Left ventricle myocardium inferior (tissue), 1 donor: ENCODE measurements around the gene TBC1D19. TPM values are rescaled to one million over a fixed set of nuclear protein-coding genes. Genes with fewer than 3 reads are reported as not detected.

Experiments used
- DNase-seq: peaks from one replicate; pipeline ENCODE4 v3.0.0-alpha.2; 2020
- H3K27ac ChIP-seq: fragments of 200-600 bp; replicated peaks from 2 replicates; pipeline ENCODE4 v1.8.0; 2021
- H3K27me3 ChIP-seq: fragments of 200-600 bp; 2 replicates; pipeline ENCODE4 v1.8.0; 2021; ENCODE audit warnings: low read depth
- H3K36me3 ChIP-seq: fragments of 200-600 bp; 2 replicates; pipeline ENCODE4 v1.8.0; 2021
- H3K4me1 ChIP-seq: fragments of 200-600 bp; 2 replicates; pipeline ENCODE4 v1.8.0; 2021
- H3K4me3 ChIP-seq: fragments of 200-600 bp; 2 replicates; pipeline ENCODE4 v1.8.0; 2021; ENCODE audit warnings: mild to moderate bottlenecking, moderate library complexity
- H3K9me3 ChIP-seq: fragments of 200-600 bp; replicated peaks from 2 replicates; pipeline ENCODE4 v1.8.0; 2021
- CTCF ChIP-seq: fragments of 200-600 bp; IDR thresholded peaks from 2 replicates; pipeline ENCODE4 v1.8.0; 2021; ENCODE audit warnings: antibody characterized with exemption, mild to moderate bottlenecking, borderline replicate concordance
- intact Hi-C: fragments of 100-400 bp; cut with micrococcal nuclease; formaldehyde crosslinking; loops from one replicate; pipeline ENCODE4 v1.11.0; 2022
- total RNA-seq: library from RNA; stranded (reverse); fragmentation: NEBNext Ultra II Directional; extraction: Animal tissue kit (Norgen Biotek cat#: 25700); gene quantifications from one replicate; pipeline ENCODE4 v1.2.1, GENCODE V29; 2021
- donor health status: DM: no; HTN: yes; CAD: no; lungs with severe emphysema.

Gene TBC1D19
- total RNA-seq, 1 donor from 2014 or later: 8.6 TPM

GRCh38 chr4:26793735-26794134, 209.9 kb downstream of the TBC1D19 start:
- Histone ChIP-seq H3K9me3 (peaks cover 12% of the 10 kb centered on the region), H3K4me3 (no peak overlapping the region), H3K4me1 (peaks cover 2% of the 10 kb centered on the region), H3K27me3 (no peaks in the 10 kb centered on the region), H3K27ac (no peak overlapping the region), H3K36me3 (no peaks in the 10 kb centered on the region)
- no peak for DNase-seq
- no peak for TF ChIP-seq CTCF
- intact Hi-C loops: no loop called here

- no peak for DNase-seq
- no peaks in the 10 kb centered on the region for H3K4me1 ChIP-seq
- intact Hi-C loops: no loop called here
- no peaks in the 10 kb centered on the region for H3K36me3 ChIP-seq
- no peak for TF ChIP-seq CTCF
- H3K27ac ChIP-seq: no peak overlapping the region
- H3K9me3 ChIP-seq: peaks cover 17% of the 10 kb centered on the region
- no peaks in the 10 kb centered on the region for H3K27me3 ChIP-seq
- no peak overlapping the region for H3K4me3 ChIP-seq
These were observed 212.2 kb downstream of the TBC1D19 start for GRCh38 chr4:26796081-26796480.

GRCh38 chr4:26802790-26803189, 218.9 kb downstream of the TBC1D19 start:
- Histone ChIP-seq H3K4me3 (no peak overlapping the region), H3K27ac (no peak overlapping the region), H3K27me3 (no peaks in the 10 kb centered on the region), H3K9me3 (peaks cover 13% of the 10 kb centered on the region), H3K36me3 (no peaks in the 10 kb centered on the region), H3K4me1 (no peaks in the 10 kb centered on the region)
- intact Hi-C loops: no loop called here
- DNase-seq: no peak
- TF ChIP-seq CTCF: no peak

- no peak overlapping the region for H3K27ac ChIP-seq
- DNase-seq: no peak
- H3K4me1 ChIP-seq: no peaks in the 10 kb centered on the region
- H3K36me3 ChIP-seq: no peaks in the 10 kb centered on the region
- no peak for TF ChIP-seq CTCF
- no peak overlapping the region for H3K4me3 ChIP-seq
- H3K9me3 ChIP-seq: peaks cover 7% of the 10 kb centered on the region
- intact Hi-C loops: no loop called here
- no peaks in the 10 kb centered on the region for H3K27me3 ChIP-seq
These were observed 219.5 kb downstream of the TBC1D19 start for GRCh38 chr4:26803211-26803861.

GRCh38 chr4:26804451-26804850, 220.6 kb downstream of the TBC1D19 start:
- H3K4me1 ChIP-seq: no peaks in the 10 kb centered on the region
- no peak for TF ChIP-seq CTCF

GRCh38 chr4:26804925-26805324, 221.0 kb downstream of the TBC1D19 start:
- Histone ChIP-seq H3K9me3 (peaks cover 4% of the 10 kb centered on the region), H3K27ac (peak overlapping the region; percentile 36), H3K27me3 (no peaks in the 10 kb centered on the region), H3K36me3 (no peaks in the 10 kb centered on the region), H3K4me1 (no peaks in the 10 kb centered on the region), H3K4me3 (peak overlapping the region; percentile 5)
- no peak for DNase-seq
- intact Hi-C loops: no loop called here
- no peak for TF ChIP-seq CTCF

More at GRCh38 chr4:26804451-26804850, 220.6 kb downstream of the TBC1D19 start:
- intact Hi-C loops: no loop called here
- H3K27ac ChIP-seq: peak overlapping the region; percentile 38
- no peaks in the 10 kb centered on the region for H3K36me3 ChIP-seq
- H3K27me3 ChIP-seq: no peaks in the 10 kb centered on the region
- H3K9me3 ChIP-seq: peaks cover 5% of the 10 kb centered on the region
- H3K4me3 ChIP-seq: peak overlapping the region; percentile 5
- DNase-seq: no peak
